Uterus (tissue), 4 donors: ENCODE data around the gene PLEKHM2. TPM values are rescaled to one million over a fixed set of nuclear protein-coding genes. Genes with fewer than 3 reads are reported as not detected.

ENCODE experiments used
- DNase-seq, 2 donors: peaks; one replicate each; pipeline ENCODE4 v3.0.0-alpha.2; 2019 to 2020
- H3K27ac ChIP-seq, 2 donors: fragments of 200-600 bp; sonication (generic); 1 replicate in 1 of 2; 2 replicates in 1 of 2; pipeline ENCODE4 v1.5.1; 2016 to 2018
- H3K27me3 ChIP-seq, 2 donors: fragments of 200-600 bp; sonication (generic); one replicate each; pipeline ENCODE4 v1.5.1; 2018 to 2019; ENCODE audit warnings: control low read depth in 1 of 2
- H3K36me3 ChIP-seq, 2 donors: fragments of 200-600 bp; sonication (generic); one replicate each; pipeline ENCODE4 v1.5.1; 2019; ENCODE audit warnings: control low read depth in 1 of 2
- H3K4me1 ChIP-seq, 2 donors: fragments of 200-600 bp; sonication (generic); one replicate each; pipeline ENCODE4 v1.5.1; 2018 to 2019; ENCODE audit warnings: control low read depth in 1 of 2
- H3K4me3 ChIP-seq, 2 donors: fragments of 200-600 bp; sonication (generic); 1 replicate in 1 of 2; 2 replicates in 1 of 2; pipeline ENCODE4 v1.5.1; 2018 to 2019; ENCODE audit warnings: mild to moderate bottlenecking in 1 of 2
- H3K9me3 ChIP-seq, 2 donors: fragments of 200-600 bp; sonication (generic); one replicate each; pipeline ENCODE4 v1.5.1; 2019; ENCODE audit warnings: control low read depth in 1 of 2
- CTCF ChIP-seq, 4 experiments: fragments of 200-600 bp in 2 of 4; fragments of 450-650 bp in 2 of 4; sonication (generic) in 2 of 4; IDR thresholded peaks; one replicate each; pipeline ENCODE4 v1.5.1; 2016 to 2019; ENCODE audit warnings: antibody characterized with exemption in 4 of 4, mild to moderate bottlenecking in 2 of 4, moderate library complexity in 1 of 4
- POLR2A ChIP-seq, 2 donors: fragments of 450-650 bp; IDR thresholded peaks; one replicate each; pipeline ENCODE4 v1.6.1; 2016; ENCODE audit warnings: antibody characterized with exemption in 2 of 2, mild to moderate bottlenecking in 1 of 2, moderate library complexity in 1 of 2
- intact Hi-C: fragments of 100-400 bp; cut with DNase I; formaldehyde crosslinking; loops from one replicate; pipeline ENCODE4 v1.15.1; 2023; ENCODE audit warnings: low total_unique reads
- total RNA-seq, 4 donors: library from RNA; depleted of rRNA in 3 of 4; stranded (reverse); fragments of >200 nt in 3 of 4; gene quantifications; one replicate each; pipeline versions ENCODE4 v1.1.0 to v1.2.4, GENCODE V29; 2014 to 2023
- donor health status: DM: yes; HTN: yes; CAD: no.

The PLEKHM2 gene
- total RNA-seq, 4 donors from 2014 or later = 21.3 to 70.2 (median 30.7) TPM

GRCh38 chr1:15712168-15712567 lies 28.0 kb downstream of the PLEKHM2 start:
- Histone ChIP-seq H3K9me3 (no peaks in the 10 kb centered on the region), H3K4me1 (peaks cover 0 to 9% of the 10 kb centered on the region in 2 donors), H3K27ac (no peak overlapping the region), H3K36me3 (no peaks in the 10 kb centered on the region), H3K27me3 (no peaks in the 10 kb centered on the region), H3K4me3 (no peak overlapping the region)
- TF ChIP-seq CTCF (IDR thresholded peaks at IDR 0.05) (no peak), POLR2A (IDR thresholded peaks at IDR 0.05) (no peak)
- no peak for DNase-seq
- intact Hi-C loops = no loop called here

- Histone ChIP-seq H3K27me3 (no peaks in the 10 kb centered on the region), H3K36me3 (no peaks in the 10 kb centered on the region), H3K4me3 (no peak overlapping the region), H3K9me3 (no peaks in the 10 kb centered on the region), H3K4me1 (peaks cover 0 to 4% of the 10 kb centered on the region in 2 donors), H3K27ac (peak overlapping the region; percentile 7 to 70)
- peak in 1 of 2 donors; percentile 42 for DNase-seq
- intact Hi-C loops = no loop called here
- TF ChIP-seq CTCF (IDR thresholded peaks at IDR 0.05) = no peak
- no peak for TF ChIP-seq POLR2A (IDR thresholded peaks at IDR 0.05)
Observed at GRCh38 chr1:15714406-15715136, 30.5 kb downstream of the PLEKHM2 start.

GRCh38 chr1:15717418-15718125 lies 33.5 kb downstream of the PLEKHM2 start:
- Histone ChIP-seq H3K27ac (peak overlapping the region in 1 of 2 donors; percentile 26), H3K4me3 (no peak overlapping the region), H3K9me3 (no peaks in the 10 kb centered on the region), H3K27me3 (no peaks in the 10 kb centered on the region), H3K36me3 (no peaks in the 10 kb centered on the region), H3K4me1 (peaks cover 0 to 4% of the 10 kb centered on the region in 2 donors)
- no peak for DNase-seq
- no peak for TF ChIP-seq POLR2A (IDR thresholded peaks at IDR 0.05)
- TF ChIP-seq CTCF (IDR thresholded peaks at IDR 0.05) = no peak
- intact Hi-C loops = no loop called here

GRCh38 chr1:15718199-15718601 lies 34.1 kb downstream of the PLEKHM2 start:
- no peak for DNase-seq
- peak overlapping the region in 1 of 2 donors; percentile 26 for H3K27ac ChIP-seq
- H3K36me3 ChIP-seq = no peaks in the 10 kb centered on the region
- intact Hi-C loops = no loop called here
- no peaks in the 10 kb centered on the region for H3K9me3 ChIP-seq
- TF ChIP-seq POLR2A (IDR thresholded peaks at IDR 0.05) (no peak), CTCF (IDR thresholded peaks at IDR 0.05) (no peak)
- H3K27me3 ChIP-seq = no peaks in the 10 kb centered on the region
- peaks cover 0 to 4% of the 10 kb centered on the region in 2 donors for H3K4me1 ChIP-seq
- no peak overlapping the region for H3K4me3 ChIP-seq
